IPS DF 19.7 (cell line): Measurements from ENCODE around the gene SAMD4A.
"Not testable (repeated sequence)": the region's sequence is repeated elsewhere in the genome, so short reads cannot be mapped to it uniquely, and the experiment has no call there.

Experiments
- DNase-seq: peaks from one replicate; pipeline ENCODE4 v3.0.0-alpha.2; 2013; ENCODE audit warnings: low read depth, low spot score

Gene SAMD4A

DNA sequence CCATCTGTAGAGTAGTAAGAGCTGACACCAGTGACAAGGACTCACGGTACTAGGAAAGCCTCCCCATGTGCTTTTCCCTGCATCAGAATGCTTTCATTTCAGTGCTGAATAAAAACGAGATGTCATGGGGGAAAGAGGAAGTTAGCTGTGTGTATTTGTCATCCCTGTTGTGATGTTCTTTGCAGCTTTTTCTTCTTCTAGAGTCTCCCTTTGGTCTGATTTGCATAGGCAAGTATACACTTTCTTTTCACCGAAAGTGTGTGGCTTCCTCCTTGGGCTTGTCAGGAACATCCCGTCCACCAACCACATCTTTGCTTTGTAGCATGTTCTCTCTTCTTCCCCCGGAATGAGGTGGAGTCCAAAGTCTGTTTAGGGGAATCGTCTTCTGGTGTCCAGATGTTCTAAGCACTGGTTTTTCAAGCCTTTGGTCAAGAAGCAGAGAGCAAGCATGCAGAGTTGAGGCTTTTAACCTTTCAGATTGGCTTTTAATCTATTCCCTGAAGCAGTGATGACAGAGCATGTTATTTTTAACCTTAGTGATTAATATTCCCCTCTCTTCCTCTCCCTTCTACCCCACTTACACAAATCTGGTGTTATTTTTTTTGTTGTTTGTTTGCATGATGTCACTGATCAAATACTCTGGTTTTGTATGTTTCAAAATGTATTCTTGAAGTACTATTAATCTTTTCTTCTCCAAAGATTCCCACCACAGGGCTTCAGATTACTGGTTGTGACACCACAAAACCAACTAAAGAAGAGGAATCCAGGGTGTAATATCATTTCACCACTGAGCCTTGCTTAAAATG lies 163.4 kb downstream of the SAMD4A start:
- DNase-seq = no peak

DNA sequence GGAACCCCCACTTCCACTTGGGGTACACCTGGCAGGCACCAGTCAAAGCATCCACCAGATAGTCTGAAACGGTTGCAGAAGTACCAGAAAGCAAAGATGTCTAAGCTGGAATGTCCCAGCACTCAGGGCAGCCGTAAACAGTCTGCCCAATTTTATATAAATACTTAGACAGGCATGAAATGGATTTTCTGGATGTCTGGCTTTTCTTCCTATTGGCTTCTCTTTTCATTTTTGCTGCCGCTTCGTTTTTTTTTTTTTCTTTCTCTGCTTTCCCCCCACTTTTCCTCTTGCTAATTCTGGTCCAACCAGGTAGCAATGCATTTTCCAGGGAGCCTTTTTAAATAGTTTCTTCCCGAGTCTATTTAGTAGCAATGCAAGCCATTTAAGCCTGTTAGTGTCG lies 168.0 kb downstream of the SAMD4A start:
- DNase-seq = no peak

DNA sequence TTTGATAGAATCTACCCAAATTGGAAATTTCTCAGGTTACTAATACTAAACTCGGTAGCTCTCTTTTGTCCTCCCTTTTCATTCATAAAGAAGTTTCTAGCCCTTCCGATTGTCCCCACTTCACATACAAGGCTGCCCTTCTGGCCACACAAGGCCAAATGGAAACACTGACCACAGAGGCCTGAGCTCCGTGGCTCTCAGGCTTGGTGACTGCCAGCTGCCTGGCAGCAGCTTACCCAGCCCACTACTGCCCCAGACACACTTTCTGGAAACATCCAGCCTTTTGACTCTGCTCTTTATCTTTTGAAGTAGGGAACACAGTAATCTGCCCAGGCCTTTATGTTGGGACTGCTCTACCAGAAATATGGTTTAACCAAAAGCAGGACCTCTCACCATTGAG lies 168.5 kb downstream of the SAMD4A start:
- DNase-seq = no peak

DNA sequence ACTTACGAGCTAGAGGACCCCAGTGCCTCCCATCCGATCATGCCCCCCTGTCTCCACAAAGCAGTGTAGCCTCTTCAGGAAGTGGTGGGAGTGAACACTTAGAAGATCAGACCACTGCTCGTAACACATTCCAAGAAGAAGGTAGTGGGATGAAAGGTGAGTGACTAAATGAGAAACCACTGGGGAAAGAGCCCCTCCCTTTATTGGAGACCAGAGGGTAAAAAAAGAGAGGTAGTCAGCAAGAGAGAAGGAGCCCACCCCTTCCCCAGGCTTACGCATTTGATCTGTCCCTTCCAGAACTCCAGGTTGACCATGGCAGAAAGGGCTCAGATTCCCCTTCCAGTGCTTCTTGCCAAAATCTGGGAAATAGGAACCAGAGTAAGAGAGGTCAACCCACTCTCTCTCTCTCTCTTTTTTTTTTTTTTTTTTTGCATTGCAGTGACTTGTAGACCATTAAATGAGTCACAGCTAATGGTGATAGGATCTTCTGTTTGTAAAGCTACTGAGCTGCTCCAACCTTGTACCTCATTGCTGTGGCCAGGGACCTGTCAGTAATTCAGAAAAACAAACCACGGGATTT lies 170.3 kb downstream of the SAMD4A start:
- no peak for DNase-seq

DNA sequence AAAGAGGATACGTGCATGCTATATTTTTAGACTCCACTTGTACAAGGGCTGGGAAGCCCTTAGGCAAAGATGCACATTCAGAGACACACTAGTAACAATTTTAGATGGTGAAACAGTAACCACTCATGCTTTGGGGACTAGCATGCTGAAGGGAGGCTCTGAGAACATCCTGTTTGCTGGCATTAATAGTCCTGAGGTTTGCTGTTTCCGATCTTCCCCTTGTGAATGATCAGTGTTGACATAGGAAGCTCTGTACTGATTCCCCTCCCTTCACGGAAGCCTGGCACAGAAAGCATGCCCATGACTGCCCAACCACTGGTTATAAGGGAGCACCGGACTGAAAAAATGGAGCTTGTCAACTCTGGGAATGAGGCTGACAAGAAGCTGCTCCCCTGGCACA lies 171.1 kb downstream of the SAMD4A start:
- DNase-seq = no peak

DNA sequence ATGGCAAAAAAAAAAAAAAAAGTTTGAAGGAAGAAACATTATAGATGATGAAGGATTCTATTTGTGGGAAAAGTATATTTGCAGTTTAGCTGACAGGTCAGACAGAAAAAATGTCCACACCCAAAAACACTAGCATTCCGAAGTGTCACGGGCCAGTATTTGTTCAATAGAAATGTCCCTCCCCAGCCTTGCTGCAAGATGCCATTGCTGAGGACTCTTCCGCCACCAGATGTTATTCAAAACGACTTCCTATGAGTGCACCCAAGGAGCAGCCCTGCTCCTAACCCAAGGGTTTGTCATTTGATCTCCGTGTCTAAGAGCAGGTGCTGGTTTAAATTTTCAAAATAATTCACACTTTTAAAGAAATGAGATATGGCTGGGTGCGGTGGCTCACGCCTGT lies 172.6 kb downstream of the SAMD4A start:
- DNase-seq = no peak

DNA sequence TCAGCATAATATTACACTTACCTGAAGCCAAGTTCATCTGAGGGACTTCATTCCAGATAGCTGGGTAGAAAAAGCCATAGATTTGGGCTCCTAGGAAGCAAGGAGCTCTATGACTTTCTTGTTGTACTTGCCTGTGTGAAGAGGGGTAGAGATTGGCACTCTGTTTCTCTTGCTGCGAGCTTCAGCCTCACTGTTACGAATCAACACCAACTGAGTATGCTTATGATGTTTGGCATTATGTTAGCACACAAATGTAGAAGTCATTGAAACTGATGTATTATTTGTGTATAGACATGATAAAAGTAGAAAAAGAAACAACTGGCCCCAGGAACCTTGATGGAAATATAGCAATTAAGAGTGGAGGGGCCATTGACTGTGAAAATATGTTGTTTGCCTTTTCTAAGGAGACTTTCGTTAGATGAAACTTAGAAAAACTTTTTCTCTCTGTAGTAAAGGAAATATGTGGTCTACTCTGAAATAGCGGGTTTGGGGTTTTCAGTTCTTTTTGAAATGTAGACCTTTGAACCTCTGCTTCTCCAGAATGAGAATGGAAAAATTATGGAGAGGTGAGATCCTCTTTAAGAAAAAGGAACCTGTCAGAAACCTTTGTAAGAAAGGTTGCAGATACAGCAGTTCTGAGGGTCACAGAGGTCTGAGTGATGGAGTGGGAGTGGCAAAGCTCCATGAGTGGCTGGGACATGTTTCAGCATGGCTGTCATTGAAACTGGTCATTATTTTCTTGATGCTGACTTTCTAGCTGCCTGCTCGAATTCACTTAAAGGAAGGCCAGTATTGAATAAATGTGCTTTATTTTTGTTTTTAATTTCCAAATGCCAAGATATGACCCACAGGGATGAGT lies 175.8 kb downstream of the SAMD4A start:
- DNase-seq = no peak

DNA sequence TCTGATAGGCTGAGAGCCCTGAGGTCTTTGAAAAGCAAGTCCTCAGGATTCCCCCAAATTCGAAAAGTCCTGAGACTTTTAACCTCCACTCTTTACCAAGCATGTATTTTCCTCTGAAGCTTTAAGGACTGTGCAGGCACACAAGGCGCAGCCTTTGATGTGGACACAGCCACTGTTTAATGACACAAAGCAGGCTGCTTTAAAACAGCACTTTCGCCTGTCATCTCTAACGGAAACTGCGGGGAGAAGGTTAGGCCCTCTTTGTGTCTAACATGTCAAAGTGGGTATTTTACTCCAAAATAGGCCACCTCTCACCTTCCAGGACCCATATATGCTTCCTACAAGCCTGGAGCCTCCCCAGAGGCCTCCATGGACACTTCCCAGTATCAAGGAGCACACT lies 176.5 kb downstream of the SAMD4A start:
- no peak for DNase-seq

DNA sequence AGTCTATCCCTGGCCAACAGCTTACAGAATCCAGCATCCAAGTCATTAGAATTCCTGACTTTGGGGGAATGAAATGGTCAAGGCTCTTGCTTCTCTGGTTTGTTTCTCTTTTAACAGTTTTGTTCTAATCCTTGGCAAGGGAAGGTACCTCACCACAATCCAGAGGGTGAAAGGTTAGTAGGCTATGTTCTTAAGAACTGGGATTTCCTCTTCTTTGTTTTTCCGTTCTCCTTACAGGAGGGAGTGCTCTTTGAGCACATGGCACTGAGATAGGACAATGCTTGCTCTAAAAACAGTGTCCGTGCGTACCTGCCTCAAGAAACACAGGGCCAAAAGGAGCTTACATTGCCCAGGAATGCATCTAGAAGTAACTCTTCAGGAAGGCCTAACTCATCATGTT lies 179.1 kb downstream of the SAMD4A start:
- DNase-seq = no peak

DNA sequence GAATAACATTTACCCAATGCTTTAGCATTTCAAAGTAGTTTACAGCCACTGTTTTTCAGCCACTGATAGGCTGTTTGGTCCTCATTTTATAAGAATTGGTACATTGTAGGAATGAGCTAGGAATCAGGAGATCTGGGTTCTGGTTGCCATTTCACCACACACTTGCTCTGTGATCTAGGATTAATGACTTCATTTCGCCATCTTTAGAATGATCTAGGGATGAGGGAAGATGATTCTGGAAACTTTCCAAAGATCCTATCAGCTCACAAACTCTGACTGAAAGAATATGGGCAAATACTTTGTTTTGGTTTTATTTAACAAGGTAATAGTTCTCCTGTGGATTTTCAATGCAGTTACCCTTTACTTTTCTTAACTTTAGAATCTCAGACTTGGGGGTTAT lies 180.7 kb downstream of the SAMD4A start:
- no peak for DNase-seq

DNA sequence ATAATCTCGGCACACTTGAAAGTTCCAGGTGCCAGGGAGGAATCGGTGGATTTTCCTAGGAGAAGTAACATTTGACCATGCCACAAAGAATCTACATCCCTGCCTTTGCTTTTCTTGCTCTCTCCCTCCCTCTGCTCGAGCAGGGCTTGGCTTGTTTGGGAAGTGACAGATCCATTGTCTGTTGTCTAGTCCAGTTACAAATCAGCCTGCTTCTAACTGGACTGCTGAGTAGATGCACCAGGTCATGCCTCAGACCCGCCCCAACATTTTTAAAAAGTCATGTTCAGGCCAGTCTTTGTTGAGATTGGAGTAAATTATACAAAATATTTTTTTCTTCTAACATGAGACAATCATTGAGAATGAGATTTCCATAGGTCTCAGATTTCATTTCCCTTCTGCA lies 182.3 kb downstream of the SAMD4A start:
- DNase-seq = no peak

DNA sequence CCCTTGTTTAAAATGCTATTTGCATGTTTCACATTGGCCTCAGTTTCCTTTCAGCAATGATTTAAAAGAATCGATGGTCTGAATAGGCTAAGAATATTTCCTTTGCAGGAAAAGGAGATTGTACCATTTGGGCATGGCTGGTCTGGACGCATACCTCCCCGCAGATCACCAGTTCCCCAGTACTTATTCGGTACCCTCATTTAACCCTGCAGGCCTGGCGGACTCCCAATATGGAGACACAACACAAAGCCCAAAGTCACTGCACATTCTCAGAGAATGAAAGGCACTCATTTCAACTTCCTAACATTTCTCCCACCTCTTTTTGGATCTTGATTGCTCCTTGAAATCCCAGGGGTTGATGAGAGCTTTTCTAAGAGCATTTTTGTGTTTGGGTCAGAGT lies 182.8 kb downstream of the SAMD4A start:
- no peak for DNase-seq

DNA sequence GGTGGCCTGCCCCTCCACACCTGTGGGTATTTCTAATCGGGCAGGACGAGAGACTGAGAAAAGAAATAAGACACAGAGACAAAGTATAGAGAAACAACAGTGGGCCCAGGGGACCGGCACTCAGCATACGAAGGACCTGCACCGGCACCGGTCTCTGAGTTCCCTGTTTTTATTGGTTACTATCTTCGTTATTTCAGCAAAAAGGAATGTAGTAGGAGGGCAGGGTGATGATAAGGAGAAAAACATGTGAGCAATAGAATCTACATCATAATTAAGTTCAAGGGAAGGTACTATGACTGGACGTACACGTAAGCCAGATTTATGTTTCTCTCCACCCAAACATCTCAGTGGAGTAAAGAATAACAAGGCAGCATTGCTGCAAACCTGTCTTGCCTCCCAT lies 185.7 kb downstream of the SAMD4A start:
- DNase-seq = not testable (repeated sequence)

DNA sequence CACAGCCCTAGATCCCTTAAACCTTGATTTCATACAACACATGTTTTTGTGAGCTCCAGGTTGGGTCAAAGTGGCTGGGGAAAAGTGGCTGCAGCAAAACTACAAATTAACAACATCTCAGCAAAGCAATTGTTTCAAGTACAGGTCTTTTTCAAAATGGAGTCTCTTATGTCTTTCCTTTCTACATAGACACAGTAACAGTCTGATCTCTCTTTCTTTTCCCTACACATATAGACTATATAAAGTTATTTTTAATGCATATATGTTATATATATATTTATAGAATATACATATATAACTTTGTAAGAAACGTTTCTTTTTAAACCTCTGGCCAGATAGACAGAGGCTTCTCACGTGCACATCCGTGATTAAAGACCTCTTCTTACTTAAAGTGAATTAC lies 186.5 kb downstream of the SAMD4A start:
- DNase-seq = not testable (repeated sequence)

DNA sequence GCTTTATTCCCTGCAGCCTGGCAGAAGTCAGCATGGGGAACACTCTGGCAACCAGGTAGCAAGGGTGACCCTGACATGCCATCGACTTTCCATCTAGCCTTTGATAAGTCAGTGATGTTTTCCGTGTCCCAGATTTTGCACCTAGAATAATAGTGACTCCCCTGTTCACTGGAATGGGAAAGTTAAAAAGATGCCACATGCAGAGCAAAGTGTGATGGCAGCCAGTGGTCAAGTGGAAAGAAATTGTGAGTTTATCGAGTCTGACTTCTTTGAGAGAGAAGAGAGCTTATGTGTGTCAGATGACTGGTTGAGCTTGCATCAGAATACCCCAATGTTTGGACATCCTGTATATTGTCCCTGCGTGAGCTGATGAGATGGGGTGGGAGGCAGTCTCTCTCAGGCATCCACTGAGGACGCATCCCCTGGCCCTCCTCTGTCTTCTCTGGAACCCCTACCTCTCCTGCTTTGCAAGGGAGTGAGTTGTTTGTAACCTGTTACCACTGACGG lies 187.2 kb downstream of the SAMD4A start:
- DNase-seq = no peak

DNA sequence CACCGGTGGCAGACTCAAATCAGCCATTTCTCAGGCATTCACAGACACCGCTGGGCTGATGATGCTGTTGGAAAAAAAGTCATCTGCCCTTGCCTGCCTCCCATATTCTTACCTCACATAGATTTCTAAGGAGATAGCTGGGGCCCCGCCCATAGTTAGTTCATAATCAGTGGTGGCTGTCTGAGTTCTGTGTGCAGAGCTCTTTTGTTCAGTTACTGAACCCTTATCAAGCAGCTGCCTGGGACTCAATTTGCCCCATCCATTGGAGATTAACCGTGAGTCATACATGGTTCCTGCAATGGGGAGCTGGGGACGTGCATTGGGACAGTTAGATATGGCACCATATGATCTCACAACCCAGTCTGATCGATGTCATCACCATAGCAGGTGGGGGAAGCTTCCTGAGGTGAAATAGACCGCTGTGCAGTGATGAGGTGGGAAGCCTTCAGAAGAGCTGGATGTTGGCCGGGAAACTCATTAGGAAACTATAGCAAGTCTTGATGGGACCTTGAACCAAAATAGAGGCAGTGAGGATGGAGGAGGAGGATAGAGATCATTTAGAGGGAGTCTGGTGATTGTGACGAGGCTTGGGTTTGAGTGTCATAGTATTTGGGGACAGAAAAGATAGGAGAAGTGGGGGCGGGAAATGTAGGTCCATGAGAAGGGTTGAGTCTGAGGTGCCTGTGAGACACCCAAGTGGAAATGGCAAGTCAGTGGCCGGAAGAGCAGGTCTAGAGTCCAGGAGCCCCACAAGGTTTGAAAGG lies 187.9 kb downstream of the SAMD4A start:
- no peak for DNase-seq

DNA sequence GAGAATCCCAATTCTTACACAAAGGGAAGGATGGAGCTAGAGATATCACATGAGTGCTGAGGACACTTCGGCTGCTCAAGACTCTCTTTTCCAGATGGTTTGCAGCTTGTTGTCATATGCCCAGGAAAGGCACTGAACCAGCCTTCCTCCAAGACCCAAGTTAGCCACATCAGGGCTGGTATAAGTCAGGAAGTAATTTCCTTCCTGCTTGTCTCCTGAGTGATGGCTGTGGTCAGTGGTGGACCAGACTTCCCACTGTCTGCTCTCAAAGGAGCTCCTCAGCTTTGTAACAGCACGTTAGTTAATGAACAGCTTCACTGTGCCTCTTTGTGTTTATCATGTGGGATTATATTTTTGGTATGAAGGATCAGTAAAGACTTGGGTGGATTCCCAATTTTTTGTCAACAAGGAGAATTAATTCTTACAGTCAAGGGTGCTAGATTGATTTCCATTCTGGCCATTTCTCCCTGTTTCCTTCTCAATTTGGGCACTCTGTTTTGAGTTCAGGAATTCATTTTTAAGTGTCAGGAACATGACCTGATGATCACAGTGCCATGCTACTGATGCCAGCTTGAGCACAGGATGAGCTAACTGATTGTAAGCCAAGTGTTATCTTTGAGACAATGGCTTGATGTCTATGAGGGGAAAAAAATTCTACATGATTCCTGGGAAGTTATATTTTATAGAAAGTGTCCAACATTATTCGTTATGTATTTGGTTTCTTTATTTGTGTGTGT lies 189.9 kb downstream of the SAMD4A start:
- DNase-seq = no peak

DNA sequence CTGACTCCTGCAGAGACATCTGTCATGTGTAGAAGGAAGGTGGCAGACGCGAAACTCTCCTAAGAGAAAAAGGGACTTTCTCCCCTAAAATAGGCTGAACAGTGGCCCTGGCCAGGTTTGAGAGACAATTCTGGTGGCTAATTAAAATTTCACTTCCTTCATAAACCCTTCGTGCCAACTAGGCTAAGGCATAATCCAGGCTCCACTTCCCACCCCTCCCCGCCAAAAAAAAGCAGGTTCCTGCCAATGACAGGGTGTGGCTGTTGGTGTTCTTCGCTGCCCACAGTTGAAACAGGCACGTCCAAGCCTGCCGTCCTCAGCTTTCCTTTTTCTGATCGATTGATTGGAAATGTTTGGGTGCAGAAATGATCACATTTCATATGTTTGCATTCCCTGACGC lies 191.1 kb downstream of the SAMD4A start:
- no peak for DNase-seq

DNA sequence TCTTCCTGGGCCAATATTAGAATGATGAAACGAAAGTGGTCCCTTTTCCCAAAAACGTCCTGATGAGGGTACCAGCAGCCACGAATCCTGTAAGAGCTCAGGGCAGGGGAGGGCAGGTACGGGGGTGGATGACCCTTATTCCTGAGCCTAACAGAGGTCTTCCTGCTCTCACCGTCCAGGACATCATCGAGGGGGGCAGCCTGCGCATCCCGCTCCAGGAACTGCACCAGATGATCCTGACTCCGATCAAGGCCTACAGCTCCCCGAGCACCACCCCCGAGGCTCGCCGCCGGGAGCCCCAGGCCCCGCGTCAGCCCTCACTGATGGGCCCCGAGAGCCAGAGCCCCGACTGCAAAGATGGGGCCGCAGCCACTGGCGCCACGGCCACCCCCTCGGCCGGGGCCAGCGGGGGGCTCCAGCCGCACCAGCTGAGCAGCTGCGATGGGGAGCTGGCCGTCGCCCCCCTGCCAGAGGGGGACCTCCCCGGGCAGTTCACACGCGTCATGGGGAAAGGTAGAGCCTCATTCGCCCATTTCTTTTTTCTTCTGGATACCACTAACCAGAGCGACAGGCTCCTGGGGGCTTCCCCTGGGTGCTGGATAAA lies 193.2 kb downstream of the SAMD4A start:
- DNase-seq = no peak

DNA sequence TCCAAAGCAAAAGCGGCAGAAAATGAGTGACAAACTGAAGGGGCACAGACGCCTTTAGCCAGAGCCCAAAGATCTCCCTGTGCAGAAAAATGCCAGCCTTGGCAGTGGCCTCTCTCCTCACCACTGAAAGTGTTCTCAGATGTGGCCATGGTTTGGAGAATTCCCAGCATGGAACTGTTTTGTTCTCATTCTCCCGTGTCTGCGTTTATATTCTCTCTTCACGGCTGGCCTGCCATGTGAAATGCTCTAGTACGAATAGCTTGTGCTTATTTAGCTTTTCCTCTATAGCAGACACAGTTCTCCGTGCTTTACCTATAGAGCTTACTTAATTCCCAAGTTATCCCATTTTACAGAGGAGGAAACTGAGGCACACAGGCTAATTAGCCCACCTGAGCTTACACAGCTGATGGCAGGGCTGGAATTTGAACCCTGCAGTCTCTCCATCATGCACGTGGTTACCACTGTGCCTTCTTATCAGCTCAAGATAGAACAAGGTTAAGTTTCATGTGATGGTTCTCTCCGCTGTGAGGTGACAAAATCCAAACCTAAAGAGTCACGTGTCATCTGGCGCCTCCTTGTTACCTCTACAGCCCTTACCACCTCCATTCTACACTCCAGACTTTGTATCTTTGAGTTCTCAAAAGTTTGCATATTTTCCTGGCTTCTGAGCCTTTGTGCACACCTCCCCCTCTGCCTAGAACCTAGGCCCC lies 194.1 kb downstream of the SAMD4A start:
- DNase-seq = no peak
